ENCODE measurements around the gene ZFYVE21. TPM values are rescaled to one million over a fixed set of nuclear protein-coding genes. Genes with fewer than 3 reads are reported as not detected.

The ZFYVE21 gene
- total RNA-seq, 4 donors from 2014 or later: 40.3 to 81.2 (median 59.0) TPM

DNA sequence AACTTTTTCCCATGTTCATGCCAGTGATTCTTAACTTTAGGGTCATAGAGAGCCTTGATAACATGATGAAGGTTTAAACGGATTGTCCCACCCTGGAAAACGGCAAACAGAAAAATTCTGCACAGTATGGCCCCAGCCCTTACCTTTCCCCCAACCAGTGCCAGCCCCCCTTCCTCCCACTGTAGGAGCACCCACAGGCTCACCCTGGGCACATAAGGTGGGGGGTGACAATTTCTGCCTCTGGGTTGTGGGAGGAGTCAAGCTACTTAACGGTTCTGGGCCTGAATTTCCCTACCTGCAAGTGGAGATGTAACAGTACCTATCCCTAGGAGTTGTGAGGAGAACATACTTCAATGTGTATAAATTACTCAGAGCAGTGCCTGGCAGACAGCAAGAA is 18.4 kb upstream of the ZFYVE21 start:
- Histone ChIP-seq H3K27me3 (no peaks in the 10 kb centered on the region), H3K27ac (peak overlapping the region in 2 of 4 donors; percentile 2 to 32), H3K4me3 (no peak overlapping the region), H3K9me3 (no peaks in the 10 kb centered on the region), H3K36me3 (peaks cover 0 to 87% (median 0%) of the 10 kb centered on the region in 3 donors), H3K4me1 (peaks cover 0 to 33% (median 10%) of the 10 kb centered on the region in 4 donors)
- no peak for DNase-seq
- no peak for TF ChIP-seq POLR2A (IDR thresholded peaks at IDR 0.05)
- TF ChIP-seq CTCF (IDR thresholded peaks at IDR 0.05): no peak

DNA sequence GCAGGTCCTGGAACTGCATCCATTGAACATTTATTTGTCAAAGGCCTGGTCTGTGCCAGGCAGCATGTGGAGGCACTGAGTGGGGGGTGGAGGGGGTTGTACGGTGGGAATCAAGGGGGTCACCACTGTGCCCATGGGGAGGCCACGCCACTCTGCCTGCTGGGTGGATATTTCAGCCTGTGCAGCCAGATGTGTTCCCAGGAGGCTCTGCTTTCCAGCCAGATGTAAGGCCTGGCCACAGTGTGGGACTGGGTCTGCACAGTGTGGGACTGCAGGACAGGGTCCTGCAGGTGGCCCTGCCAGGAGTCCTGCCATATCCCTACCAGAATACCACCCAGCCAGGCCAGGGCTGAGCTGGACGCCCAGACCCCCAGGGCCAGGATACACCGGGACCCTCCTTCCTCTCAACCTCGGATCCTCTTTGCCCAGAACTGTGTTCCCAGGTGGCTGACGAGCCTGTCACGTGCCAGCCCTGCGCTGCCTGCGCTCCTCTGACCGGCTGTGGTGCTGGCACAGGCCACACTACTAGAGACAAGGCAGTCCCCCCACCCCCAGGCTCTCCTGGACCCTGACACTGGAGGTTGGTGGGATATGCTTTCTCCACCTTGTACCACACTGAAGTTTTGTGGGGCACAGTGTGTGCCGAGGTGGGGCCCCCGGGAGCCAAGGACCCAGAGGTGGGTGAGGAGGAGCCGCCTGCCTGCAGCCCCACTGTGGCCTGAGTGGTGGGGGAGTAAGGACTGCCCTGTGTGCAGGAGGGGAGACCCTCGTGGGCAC is 17.8 kb upstream of the ZFYVE21 start:
- TF ChIP-seq CTCF (IDR thresholded peaks at IDR 0.05) (no peak), POLR2A (IDR thresholded peaks at IDR 0.05) (no peak)
- no peak overlapping the region for H3K4me3 ChIP-seq
- peaks cover 0 to 33% (median 9%) of the 10 kb centered on the region in 4 donors for H3K4me1 ChIP-seq
- H3K27ac ChIP-seq: peak overlapping the region in 2 of 4 donors; percentile 47 to 48
- H3K9me3 ChIP-seq: no peaks in the 10 kb centered on the region
- peaks cover 0 to 88% (median 0%) of the 10 kb centered on the region in 3 donors for H3K36me3 ChIP-seq
- H3K27me3 ChIP-seq: no peaks in the 10 kb centered on the region
- no peak for DNase-seq

- DNase-seq: peak; percentile 66 to 82 (median 76)
- Histone ChIP-seq H3K4me1 (peaks cover 0 to 33% (median 9%) of the 10 kb centered on the region in 4 donors), H3K4me3 (no peak overlapping the region), H3K9me3 (no peaks in the 10 kb centered on the region), H3K27me3 (no peaks in the 10 kb centered on the region), H3K27ac (peak overlapping the region in 2 of 4 donors; percentile 47 to 48), H3K36me3 (peaks cover 0 to 88% (median 0%) of the 10 kb centered on the region in 3 donors)
- TF ChIP-seq CTCF (IDR thresholded peaks at IDR 0.05) (no peak), POLR2A (IDR thresholded peaks at IDR 0.05) (no peak)
Measured at GRCh38 chr14:103698380-103699260, 17.0 kb upstream of the ZFYVE21 start.

GRCh38 chr14:103699261-103699661 is 16.3 kb upstream of the ZFYVE21 start:
- TF ChIP-seq CTCF (IDR thresholded peaks at IDR 0.05) (no peak), POLR2A (IDR thresholded peaks at IDR 0.05) (no peak)
- peaks cover 0 to 33% (median 9%) of the 10 kb centered on the region in 4 donors for H3K4me1 ChIP-seq
- H3K4me3 ChIP-seq: no peak overlapping the region
- peak overlapping the region in 2 of 4 donors; percentile 47 to 48 for H3K27ac ChIP-seq
- no peak for DNase-seq
- no peaks in the 10 kb centered on the region for H3K27me3 ChIP-seq
- H3K9me3 ChIP-seq: no peaks in the 10 kb centered on the region
- peaks cover 0 to 83% (median 0%) of the 10 kb centered on the region in 3 donors for H3K36me3 ChIP-seq

- no peak for TF ChIP-seq POLR2A (IDR thresholded peaks at IDR 0.05)
- no peak for TF ChIP-seq CTCF (IDR thresholded peaks at IDR 0.05)
- Histone ChIP-seq H3K4me1 (peaks cover 0 to 33% (median 9%) of the 10 kb centered on the region in 4 donors), H3K27me3 (no peaks in the 10 kb centered on the region), H3K36me3 (peaks cover 0 to 77% (median 0%) of the 10 kb centered on the region in 3 donors), H3K4me3 (no peak overlapping the region), H3K27ac (no peak overlapping the region), H3K9me3 (no peaks in the 10 kb centered on the region)
- peak in 1 of 3 donors; percentile 47 for DNase-seq
Measured at GRCh38 chr14:103699901-103700752, 15.5 kb upstream of the ZFYVE21 start.
